ENCODE data around the gene CFAP46.
"Not testable (repeated sequence)": the region's sequence is repeated elsewhere in the genome, so short reads cannot be mapped to it uniquely, and the experiment has no call there.

Gene CFAP46

DNA sequence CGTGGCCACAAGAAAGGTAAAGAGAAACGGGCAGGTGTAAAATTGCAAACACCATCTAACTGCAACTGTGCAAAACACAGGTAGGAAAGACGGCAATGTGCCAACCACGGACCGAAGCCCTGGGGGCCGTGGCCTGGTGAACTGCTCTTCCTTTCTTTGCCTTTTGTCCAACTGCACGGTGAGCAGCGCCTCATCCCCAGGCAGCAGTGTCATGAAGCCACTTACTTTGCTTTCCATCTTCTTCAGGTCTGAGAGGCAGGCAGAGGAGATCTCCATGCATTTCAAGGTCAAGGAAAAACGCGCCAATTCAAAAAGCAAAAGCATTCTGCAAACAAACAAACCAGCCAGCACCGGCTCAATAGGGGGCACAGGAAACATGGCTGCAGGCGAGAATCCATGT, 12.9 kb downstream of the CFAP46 start:
- no peak for DNase-seq (ENCODE audit: low read depth in 4 of 4, low spot score in 1 of 4)

DNA sequence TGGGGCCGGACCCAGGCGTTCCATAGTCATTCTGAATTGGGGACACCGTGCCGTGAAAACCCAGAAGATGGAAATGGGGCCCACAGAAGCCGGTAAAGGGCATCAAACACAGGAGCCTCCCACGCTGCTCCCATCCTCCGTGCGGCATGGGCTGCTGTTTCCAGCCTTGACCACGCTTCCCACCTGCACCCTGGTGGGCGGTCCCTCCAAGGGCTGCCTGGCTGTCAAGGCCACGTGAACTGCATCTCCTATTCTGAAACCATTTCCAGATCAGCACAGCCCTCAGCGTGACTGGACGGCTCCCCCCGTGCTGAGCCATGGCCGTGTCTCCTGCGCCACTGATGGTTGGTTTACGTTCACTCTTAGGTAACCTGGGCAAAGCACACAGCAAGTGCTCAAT, 14.1 kb downstream of the CFAP46 start:
- no peak for DNase-seq (ENCODE audit: low read depth in 4 of 4, low spot score in 1 of 4)

DNA sequence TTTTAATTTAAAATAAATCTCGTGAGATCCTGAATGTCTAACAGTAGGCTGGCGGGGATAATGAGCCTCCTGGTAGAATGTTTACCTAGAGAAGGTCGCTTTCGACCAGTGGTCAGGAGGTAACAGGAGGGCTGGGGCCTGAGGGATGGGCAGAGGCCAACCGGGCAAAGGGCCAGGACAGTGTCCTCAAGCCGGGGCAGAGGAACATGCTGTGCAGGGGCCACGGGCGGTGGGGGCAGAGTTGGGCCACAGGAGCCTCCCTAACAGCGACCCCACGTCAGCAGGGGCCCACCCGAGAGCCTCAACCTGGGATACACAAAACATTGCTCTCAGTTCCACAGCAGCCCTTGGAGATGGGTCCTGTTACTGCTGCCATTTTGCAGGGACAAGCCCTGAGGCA, 14.5 kb downstream of the CFAP46 start:
- DNase-seq (ENCODE audit: low read depth in 4 of 4, low spot score in 1 of 4), result no peak

DNA sequence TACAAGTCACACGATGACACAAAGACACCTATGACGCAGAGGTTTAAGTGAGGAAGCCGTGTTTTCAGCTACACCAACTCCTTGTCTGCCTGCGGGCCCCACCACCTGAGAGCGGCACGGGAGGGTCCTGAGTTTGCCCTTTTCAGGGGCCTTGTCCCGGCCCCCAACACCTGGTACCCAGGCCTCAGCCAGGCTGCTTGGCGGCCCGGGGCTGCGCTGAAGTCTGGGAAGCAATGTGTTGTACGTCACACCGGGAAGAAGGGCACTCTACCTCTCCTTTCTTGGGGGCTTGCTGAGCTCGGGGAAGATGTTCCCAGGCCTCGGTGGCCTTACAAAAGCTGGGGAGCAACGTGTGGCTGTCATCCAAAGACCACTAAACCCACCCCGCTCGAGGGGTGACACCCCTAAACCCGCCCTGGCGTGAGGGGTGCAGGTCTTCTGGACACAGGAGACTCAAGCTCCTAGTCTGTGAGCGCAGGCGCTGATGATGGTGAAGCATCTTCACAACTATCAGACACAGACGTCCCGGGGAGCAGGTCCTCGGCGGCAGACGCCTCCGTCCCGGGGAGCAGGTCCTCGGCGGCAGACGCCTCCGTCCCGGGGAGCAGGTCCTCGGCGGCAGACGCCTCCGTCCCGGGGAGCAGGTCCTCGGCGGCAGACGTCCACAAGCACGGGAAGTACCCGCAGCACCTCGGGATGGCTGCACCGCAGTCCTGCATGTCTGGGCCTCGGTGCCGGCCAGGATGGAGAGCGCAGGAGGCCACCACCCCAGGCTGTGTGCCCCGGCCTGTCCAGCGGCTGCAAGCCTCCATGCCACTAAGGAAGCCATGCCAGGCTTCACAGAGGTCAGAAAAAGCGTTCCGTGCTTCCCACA, 15.4 kb downstream of the CFAP46 start:
- no peak for DNase-seq (ENCODE audit: low read depth in 4 of 4, low spot score in 1 of 4)

DNA sequence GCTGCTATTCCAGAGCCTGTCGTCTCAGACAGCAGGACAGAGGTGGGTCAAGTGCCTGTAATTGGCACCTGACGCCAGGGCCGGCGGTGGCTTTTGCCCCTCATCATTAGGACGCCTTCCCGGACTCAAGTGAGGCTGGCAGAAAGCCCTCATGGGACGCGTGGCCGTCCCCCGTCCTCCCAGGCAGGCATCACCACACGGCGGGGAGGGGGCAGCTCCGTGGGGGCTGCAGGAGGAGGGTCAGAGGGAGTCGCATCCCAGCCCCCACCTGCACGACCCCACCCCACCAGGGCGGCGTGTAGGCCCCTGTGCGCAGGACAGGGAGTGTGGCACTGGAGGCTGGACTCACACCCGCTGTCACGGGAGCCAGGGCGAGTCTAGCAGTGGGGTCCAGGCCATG, 16.3 kb downstream of the CFAP46 start:
- DNase-seq (ENCODE audit: low read depth in 4 of 4, low spot score in 1 of 4), result no peak

DNA sequence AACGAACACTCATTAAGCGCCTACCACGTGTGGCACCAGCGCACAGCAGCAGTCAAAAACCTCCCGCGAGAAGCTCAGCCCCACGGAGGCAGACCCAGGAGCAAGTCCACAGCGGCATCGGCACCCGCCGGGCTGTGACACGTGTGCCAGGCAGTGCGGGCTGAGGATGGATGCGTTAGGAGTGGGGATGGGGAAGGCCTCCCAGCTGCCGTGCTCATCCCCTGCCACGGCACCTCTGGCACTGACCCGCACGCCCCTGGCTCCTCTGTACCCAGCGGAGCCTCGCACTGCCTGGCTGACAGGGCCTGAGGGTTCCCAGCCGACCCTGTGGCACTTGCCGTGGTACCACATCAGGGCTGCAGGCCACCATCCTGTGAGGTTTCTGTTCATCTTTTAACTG, 16.8 kb downstream of the CFAP46 start:
- no peak for DNase-seq (ENCODE audit: low read depth in 4 of 4, low spot score in 1 of 4)

DNA sequence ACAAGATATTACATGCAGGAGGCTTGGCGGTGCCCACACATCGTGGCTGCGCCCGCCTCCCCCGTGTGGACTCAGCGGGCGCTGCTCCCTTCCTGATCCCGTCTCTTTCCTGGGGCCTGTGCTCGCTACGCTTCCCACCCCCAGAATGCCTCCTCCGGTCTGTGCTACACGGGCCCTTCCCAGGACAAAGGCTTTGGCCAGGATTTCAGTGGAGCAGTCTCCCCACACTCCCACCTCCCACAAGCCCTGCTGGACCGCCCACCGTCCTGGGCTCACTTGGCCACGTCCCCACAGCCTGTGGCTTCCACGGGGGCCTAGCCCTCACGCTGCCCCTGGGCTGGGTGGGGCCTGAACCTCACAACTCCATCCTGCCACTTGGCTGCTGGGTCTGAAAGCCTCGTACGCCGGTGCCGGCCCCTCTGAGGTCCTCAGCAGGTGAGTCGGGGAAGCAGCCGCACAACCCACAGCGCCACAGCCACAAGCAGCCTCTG, 17.3 kb downstream of the CFAP46 start:
- no peak for DNase-seq (ENCODE audit: low read depth in 4 of 4, low spot score in 1 of 4)

DNA sequence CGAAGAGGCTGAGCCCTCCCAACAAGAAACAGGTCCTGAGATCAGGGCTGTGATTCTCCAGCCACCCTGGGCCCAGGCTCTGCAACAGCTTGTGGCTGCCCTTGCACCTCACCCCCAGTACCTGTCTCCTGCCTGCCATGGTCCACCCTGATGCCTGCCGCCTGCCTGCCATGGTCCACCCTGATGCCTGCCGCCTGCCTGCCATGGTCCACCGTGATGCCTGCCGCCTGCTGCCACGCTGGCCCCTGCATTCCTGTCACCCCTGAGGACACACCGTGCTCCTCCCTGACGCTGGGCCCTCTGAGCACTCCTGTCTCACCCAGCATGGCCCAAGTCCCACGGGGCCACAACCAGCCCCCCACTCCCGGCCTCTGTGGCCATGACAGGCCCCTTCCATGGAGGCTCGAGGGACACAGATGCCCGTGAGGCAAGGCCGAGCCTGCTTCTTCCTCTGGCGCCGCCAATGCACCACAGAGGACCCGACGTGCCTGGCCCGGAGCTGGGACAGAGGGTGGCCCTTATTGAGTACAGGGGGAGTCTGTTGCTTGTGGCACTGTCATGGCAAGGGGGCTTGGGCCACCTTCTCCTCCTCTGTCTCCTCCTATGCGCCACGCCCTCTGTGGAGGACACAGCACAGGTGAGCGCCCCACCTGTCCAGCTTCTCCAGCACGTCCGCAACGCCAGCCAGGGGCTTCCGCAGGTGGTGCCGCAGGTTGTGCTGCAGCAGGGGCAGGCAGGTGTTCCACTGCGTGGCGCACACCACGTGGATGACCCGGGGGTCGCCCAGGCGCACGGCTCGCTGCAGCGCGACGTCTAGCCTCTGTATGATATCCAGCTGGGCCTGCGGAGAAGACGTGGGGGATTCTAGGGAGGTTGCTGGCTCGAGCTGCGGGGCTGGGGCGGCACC, 18.1 kb downstream of the CFAP46 start:
- DNase-seq (ENCODE audit: low read depth in 4 of 4, low spot score in 1 of 4), result no peak

DNA sequence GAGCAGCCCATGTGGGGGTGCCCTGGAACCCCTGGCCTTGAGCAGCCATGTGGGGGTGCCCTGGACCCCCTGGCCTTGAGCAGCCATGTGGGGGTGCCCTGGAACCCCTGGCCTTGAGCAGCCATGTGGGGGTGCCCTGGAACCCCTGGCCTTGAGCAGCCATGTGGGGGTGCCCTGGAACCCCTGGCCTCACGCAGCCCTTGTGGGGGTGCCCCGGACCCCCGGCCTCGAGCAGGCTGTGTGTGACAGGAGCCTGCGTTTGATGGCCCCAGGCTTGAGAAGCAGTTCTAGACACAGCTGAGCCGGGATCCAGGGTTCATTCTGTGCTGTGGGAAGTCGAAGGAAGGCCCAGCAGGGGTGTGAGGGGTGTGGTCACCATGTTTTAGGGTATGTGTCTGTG, 19.0 kb downstream of the CFAP46 start:
- DNase-seq (ENCODE audit: low read depth in 4 of 4, low spot score in 1 of 4), result not testable (repeated sequence)

DNA sequence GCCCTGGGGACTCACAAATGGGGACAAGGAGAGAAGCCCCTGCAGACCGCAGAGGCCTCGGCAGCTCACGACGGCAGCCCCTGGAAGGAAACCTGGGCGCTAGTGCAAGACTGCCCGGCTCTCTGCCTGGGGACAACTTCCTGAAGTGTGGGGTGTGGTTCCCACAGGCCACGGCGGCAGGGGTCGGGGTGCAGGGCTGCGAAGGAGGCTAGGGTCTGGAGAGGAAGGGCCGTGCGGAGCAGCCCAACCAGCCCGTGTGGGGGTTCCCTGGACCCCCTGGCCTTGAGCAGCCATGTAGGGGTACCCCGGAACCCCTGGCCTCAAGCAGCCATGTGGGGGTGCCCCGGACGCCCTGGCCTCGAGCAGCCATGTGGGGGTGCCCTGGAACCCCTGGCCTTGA, 19.5 kb downstream of the CFAP46 start:
- DNase-seq (ENCODE audit: low read depth in 4 of 4, low spot score in 1 of 4), result no peak

DNA sequence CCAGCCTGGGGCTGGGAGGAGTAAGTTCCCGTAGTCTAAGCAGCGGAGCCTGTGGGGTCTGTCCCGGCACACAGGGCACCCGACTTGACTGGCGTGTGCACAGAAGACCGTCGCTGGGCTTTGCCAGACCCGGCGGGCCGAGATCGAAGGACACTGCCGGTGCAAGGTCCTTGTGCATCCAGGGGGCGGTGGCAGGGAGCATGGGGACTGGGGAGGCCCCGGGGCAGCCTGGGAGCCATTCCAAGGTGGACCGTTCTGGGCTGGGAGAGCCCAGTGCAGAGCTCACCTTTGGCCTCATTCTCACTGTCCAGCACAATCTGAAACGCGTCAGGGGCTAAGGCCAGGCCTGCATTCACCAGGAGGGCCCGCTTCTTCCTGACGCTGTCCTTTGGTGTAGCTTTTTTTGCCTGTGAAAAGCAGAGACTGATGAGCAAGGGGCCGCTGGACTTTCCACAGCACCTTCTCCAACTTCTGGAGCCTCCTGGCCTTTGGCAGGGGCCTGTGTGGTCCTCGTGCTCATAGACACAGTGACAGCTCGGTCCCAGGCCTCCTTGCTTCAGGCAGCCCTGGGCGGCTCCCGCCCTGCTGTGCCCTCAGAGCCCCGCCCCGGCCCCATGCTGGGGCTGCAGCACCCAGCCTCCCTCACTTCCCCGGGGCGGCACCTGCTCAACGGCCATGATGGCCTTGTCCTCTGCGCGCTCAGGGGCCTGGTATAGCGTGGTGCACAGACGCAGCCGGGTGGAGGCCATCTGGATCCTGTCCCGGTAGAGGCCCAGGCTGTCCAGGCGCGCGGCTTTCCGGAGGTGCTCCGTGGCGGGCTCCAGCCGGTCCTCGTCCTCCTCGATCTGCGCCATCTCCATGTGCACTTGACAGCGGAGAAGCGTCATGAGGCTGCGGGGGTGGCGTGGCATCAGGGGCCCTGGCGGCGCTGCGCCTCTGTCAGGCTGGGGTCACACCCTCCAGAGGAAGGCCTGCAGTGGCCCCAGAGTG, 20.3 kb downstream of the CFAP46 start:
- no peak for DNase-seq (ENCODE audit: low read depth in 4 of 4, low spot score in 1 of 4)

DNA sequence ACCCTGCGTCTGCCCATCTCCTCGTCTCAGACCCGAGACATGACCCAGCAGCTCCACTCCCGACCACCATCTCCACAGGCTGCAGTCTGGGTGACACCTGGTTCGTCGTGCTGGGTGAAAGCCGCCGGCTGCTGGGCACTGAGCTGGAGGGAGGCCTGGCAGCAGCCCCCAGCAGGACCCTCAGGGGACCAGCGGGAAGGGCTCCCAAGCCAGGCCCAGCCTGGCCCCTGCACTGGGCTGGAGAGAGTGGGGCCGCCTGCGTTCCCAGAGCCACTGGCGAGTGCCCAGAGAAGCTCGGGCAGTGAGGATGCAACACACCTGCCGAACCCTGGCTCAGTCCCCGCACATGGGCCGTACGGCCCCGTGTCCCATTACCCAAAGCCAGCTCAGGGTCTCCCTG, 21.3 kb downstream of the CFAP46 start:
- DNase-seq (ENCODE audit: low read depth in 4 of 4, low spot score in 1 of 4), result no peak

DNA sequence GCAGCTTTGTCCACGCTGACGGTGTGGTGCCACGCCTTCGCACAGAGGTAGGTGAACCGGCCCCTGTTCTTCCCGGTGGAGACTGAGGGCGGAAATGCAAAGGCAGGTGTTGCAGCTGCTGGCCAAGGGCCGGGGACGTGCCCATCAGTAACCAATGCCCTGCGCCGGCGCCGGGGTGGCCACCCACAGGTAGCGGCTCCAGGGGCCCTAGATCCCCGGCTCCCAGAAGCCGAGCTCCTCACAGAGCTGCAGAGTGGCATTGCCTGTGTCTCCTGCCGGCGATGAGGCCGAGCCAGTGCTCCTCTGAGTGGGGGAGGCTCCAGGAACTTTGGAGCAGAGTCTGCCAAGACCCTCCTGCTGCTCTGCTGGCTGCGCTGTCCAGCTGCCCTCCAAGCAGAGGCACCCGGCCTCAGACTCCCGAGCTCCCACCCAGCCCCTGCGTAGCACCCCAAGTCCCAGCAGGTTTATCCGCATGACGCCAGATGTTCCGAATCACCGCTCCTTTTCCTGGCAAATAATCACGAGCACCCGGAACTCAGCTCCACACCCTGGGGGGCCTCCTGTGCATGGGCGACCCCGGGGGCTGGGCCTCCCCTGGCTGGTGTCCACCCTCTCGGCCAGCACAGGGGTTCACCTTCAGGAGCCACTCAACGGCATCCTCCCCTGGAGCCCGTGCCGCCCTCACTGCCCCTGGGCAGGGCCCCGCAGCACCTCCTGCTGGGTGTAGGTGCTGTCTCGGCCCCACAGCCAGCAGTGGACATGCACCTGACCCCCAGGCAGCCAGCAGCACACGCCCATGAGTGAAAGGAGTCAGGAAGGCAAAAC, 22.1 kb downstream of the CFAP46 start:
- DNase-seq (ENCODE audit: low read depth in 4 of 4, low spot score in 1 of 4), result no peak

DNA sequence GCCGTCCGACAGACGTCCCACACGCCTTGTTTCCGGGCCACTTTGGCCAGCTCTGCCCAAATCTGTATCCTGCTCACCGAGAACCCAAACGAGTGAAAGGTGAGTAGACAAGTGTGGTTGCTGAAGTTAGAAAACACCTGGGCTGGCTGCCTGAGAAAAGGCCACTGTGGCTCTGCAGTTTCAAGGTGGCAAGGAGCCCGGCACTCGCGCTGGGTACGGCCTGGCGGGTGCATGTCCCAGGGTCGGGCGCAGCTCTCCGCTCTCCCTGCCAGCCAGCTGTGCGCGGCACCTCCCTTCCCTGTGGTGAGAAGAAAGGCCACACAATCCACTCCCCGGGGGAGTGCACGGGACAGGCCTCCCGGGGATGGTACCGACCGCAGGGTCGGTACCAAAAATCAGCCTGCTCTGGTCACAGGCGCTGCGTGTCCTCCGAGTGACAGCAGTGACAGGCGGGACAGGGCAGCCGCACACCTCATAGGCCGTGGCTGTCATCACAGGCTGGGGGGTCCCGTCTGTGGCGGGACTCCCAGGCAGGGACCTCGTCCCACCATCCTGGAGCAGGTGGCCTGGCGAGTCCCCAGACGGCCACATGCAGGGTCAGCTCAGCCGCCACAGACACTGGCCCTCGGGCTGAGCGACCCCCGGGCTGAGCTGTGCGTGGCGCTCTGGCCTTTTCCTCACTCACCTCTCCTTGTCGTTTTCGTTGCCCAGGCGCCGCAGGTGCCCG, 22.8 kb downstream of the CFAP46 start:
- no peak for DNase-seq (ENCODE audit: low read depth in 4 of 4, low spot score in 1 of 4)

DNA sequence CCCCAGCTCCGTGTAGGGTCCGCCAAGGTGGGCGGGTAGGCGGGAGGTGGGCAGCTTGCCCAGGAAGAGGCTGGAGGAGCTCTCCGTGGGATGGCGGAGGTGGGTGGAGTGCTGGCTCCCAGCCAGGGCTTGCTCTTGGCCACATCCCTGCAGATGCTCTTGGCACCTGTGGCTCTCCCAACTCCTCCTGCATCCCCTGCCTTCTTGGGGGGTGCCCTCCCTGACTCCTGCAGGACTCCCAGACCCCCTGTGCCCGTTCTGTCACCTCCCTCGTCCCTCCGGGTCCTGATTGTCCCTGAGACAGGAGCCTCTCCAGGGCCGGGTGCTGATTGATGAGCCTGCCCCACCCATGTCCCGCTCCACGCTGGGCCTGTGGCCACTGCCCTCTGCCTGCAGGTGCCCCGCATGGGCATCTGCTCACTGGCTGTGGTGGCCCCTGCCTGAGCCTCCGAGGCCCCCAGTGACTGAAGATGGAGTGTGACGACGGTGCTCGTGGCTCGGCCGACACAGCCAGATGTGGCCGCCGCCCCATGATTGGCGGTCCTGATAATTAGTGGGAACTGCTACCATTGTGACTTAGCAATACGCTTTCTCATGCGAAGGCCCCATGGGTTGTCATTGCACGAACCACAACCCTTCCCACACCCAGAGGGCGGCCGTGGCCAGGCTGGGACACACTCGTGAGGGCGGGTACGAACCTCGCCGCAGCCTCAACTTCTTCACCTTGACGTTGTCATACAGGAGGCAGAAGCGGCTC, 23.6 kb downstream of the CFAP46 start:
- no peak for DNase-seq (ENCODE audit: low read depth in 4 of 4, low spot score in 1 of 4)

DNA sequence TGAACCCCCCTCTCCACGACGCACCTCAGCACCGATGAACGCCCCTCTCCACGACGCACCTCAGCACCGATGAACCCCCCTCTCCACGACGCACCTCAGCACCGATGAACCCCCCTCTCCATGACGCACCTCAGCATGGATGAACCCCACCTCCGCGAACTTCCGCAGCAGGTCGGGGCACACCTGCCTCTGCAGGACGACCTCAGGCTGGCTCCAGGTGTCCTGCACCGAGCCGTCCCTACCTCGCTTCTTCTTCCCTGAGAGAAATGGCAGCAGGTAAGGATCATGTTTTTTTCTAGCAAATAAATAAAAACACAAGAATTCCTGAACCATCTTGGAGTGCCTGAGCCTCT, 24.1 kb downstream of the CFAP46 start:
- no peak for DNase-seq (ENCODE audit: low read depth in 4 of 4, low spot score in 1 of 4)

DNA sequence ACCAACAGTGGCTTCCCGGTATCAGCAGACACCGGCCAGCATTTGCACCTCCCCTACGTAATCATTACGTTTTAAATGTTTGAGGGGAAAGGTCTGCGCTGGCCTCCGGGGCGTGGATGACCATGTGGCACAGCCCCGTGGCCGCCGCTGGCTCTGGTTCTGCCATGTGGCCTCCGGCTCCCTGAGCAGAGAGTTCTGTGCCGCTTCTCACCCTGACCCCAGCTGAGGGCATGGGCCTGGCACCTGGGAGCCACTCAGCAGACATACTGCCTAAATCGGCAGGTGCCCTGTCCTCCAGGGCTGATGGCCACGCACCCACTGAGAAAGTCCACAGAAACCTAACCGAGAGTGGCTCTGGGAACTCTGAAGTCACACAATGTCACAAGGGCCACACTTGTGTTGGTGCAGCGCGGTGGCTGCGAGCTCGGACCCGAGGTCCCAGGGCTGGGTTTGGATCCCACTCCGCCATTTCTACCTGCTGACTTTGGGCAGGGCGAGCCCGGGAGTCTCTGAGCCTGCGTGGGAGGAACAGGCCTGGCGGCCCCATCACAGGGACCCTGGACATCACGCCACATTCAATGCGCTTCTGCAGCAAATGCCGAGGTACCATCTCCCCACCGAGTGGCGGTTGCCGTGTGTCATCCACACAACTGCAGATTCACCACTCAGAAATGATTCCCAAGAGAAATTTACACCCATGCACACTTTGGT, 25.3 kb downstream of the CFAP46 start:
- no peak for DNase-seq (ENCODE audit: low read depth in 4 of 4, low spot score in 1 of 4)

DNA sequence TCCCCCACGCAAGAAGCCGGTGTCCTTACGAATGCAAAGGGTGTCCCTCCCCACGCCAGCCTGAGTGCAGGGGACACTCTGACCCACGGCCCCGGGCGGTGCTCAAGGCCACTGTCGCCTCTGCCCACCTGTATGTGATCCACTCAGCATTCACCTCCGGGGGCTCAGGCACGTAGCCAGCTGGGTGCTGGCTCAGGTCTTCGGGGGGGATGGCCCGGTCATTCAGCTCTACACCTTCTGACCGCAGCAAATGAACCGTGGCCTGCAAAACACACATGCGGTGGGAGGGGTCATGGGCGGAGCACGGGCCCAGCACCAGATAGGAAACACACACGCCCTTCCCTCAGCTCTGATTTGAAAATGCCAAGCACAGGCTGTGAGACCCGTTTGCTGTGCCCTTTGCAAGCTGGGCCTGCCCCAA, 25.9 kb downstream of the CFAP46 start:
- no peak for DNase-seq (ENCODE audit: low read depth in 4 of 4, low spot score in 1 of 4)

All from stimulated activated CD4-positive, alpha-beta T cell treated with anti-CD3 and anti-CD28 coated beads, Interleukin-1b, Interleukin-23, amount 100 ng/mL, for 24 hours (primary cell).